ENCODE data around the gene ZNF394. TPM values are rescaled to one million over a fixed set of nuclear protein-coding genes. Genes with fewer than 3 reads are reported as not detected.

Gene ZNF394
- total and polyA plus RNA-seq, 9 of the 15 experiments (the other 6 are each of a cell fraction or from before 2014, with no cell fraction given): 2.9 to 32.2 (median 24.2) TPM

GRCh38 chr7:99473315-99473596, 26.8 kb downstream of the ZNF394 start (continued):
- TF ChIP-seq ZBTB49 (CRISPR knock-in tag; IDR thresholded peaks at IDR 0.05; ENCODE audit: borderline replicate concordance) (no peak), TBP (optimal IDR thresholded peaks at IDR 0.05; ENCODE audit: low read depth, low read length) (peak; percentile 47), PRDM10 (IDR thresholded peaks at IDR 0.05; ENCODE audit: partially characterized antibody) (peak; percentile 11), RB1 (IDR thresholded peaks at IDR 0.05; ENCODE audit: low read depth) (no peak), ELF1 (tag; IDR thresholded peaks at IDR 0.05) (peak; percentile 92), ZBTB40 (IDR thresholded peaks at IDR 0.05) (peak; percentile 77), ZBTB40 (CRISPR knock-in tag; IDR thresholded peaks at IDR 0.05) (no peak), CHCHD3 (CRISPR knock-in tag; IDR thresholded peaks at IDR 0.05) (0 out of 2 replicates have a peak, but pooled peaks have one; percentile 70), ID3 (CRISPR knock-in tag; IDR thresholded peaks at IDR 0.05) (no peak), ID3 (tag; IDR thresholded peaks at IDR 0.05) (no peak), ELF2 (CRISPR knock-in tag; IDR thresholded peaks at IDR 0.05) (peak; percentile 83), MCM7 (IDR thresholded peaks at IDR 0.05) (no peak), FIP1L1 (IDR thresholded peaks at IDR 0.05; ENCODE audit: low read depth, low read length, poor library complexity, severe bottlenecking) (no peak), ATF1 (CRISPR knock-in tag; IDR thresholded peaks at IDR 0.05) (no peak), ATF1 (tag; IDR thresholded peaks at IDR 0.05) (no peak)

Measured in K562 (cell line).